ENCODE results near the gene FRMD1.
A peak's percentile ranks its signal among the peaks of the same experiment; 100 is the strongest.
"Not testable (repeated sequence)": the region's sequence is repeated elsewhere in the genome, so short reads cannot be mapped to it uniquely, and the experiment has no call there.

FRMD1 gene

GRCh38 chr6:168080393-168081077 is 1.5 kb upstream of the FRMD1 start:
- no peak for DNase-seq

- DNase-seq = peak in 1 of 56 donors; percentile 7
These were observed 653 bp downstream of the FRMD1 start for GRCh38 chr6:168078175-168078942.

- not testable (repeated sequence) for DNase-seq
These were observed 1.6 kb downstream of the FRMD1 start for GRCh38 chr6:168077401-168077800.

GRCh38 chr6:168075787-168076202 is 3.2 kb downstream of the FRMD1 start:
- DNase-seq = no peak

- DNase-seq = no peak
These were observed 3.8 kb downstream of the FRMD1 start for GRCh38 chr6:168075216-168075615.

GRCh38 chr6:168073937-168074730 is 4.9 kb downstream of the FRMD1 start:
- DNase-seq = no peak

GRCh38 chr6:168072730-168073129 is 6.3 kb downstream of the FRMD1 start:
- no peak for DNase-seq

GRCh38 chr6:168072261-168072660 is 6.8 kb downstream of the FRMD1 start:
- no peak for DNase-seq

GRCh38 chr6:168071620-168072019 is 7.4 kb downstream of the FRMD1 start:
- DNase-seq = no peak

- DNase-seq = no peak
These were observed 8.2 kb downstream of the FRMD1 start for GRCh38 chr6:168070804-168071203.

GRCh38 chr6:168067081-168067759 is 11.8 kb downstream of the FRMD1 start:
- DNase-seq = no peak

- no peak for DNase-seq
These were observed 14.7 kb downstream of the FRMD1 start for GRCh38 chr6:168064226-168064807.

- no peak for DNase-seq
These were observed 15.6 kb downstream of the FRMD1 start for GRCh38 chr6:168063431-168063830.

- DNase-seq = no peak
These were observed 16.4 kb downstream of the FRMD1 start for GRCh38 chr6:168062346-168063289.

- DNase-seq = no peak
These were observed 17.5 kb downstream of the FRMD1 start for GRCh38 chr6:168061269-168062210.

GRCh38 chr6:168060521-168060931 is 18.5 kb downstream of the FRMD1 start:
- peak in 44 of 56 donors; percentile 8 to 79 (median 43) for DNase-seq

GRCh38 chr6:168058691-168059551 is 20.1 kb downstream of the FRMD1 start:
- DNase-seq = no peak

- DNase-seq = no peak
These were observed 21.2 kb downstream of the FRMD1 start for GRCh38 chr6:168057836-168058235.

Measured in amygdala (tissue), 56 donors.